Stimulated activated CD4-positive, alpha-beta T cell treated with anti-CD3 and anti-CD28 coated beads, Interleukin-12 subunit alpha, Interleukin-12 subunit beta, amount 100 ng/mL, for 48 hours (primary cell): ENCODE data around the gene ANKS1B.
"Not testable (repeated sequence)": the region's sequence is repeated elsewhere in the genome, so short reads cannot be mapped to it uniquely, and the experiment has no call there.

ENCODE experiments used
- DNase-seq, 3 donors: peaks; one replicate each; pipeline ENCODE4 v3.0.0-alpha.2; 2020; ENCODE audit warnings: low read depth in 2 of 3, low spot score in 1 of 3

ANKS1B gene

GRCh38 chr12:99388671-99389195 lies 596.0 kb downstream of the ANKS1B start:
- DNase-seq, result no peak

- no peak for DNase-seq
Measured at GRCh38 chr12:99387661-99388060, 597.1 kb downstream of the ANKS1B start.

GRCh38 chr12:99386907-99387306 lies 597.8 kb downstream of the ANKS1B start:
- DNase-seq, result no peak

GRCh38 chr12:99383258-99383657 lies 601.5 kb downstream of the ANKS1B start:
- no peak for DNase-seq

GRCh38 chr12:99381992-99382391 lies 602.7 kb downstream of the ANKS1B start:
- no peak for DNase-seq

- DNase-seq, result no peak
Measured at GRCh38 chr12:99380701-99381100, 604.0 kb downstream of the ANKS1B start.

GRCh38 chr12:99374023-99374422 lies 610.7 kb downstream of the ANKS1B start:
- DNase-seq, result no peak

GRCh38 chr12:99372257-99372920 lies 612.3 kb downstream of the ANKS1B start:
- no peak for DNase-seq

- no peak for DNase-seq
Measured at GRCh38 chr12:99370421-99371138, 614.2 kb downstream of the ANKS1B start.

GRCh38 chr12:99367181-99367580 lies 617.6 kb downstream of the ANKS1B start:
- no peak for DNase-seq

GRCh38 chr12:99352269-99352668 lies 632.5 kb downstream of the ANKS1B start:
- DNase-seq, result no peak

- no peak for DNase-seq
Measured at GRCh38 chr12:99343960-99344359, 640.8 kb downstream of the ANKS1B start.

- no peak for DNase-seq
Measured at GRCh38 chr12:99339663-99340062, 645.1 kb downstream of the ANKS1B start.

GRCh38 chr12:99334285-99335056 lies 650.3 kb downstream of the ANKS1B start:
- DNase-seq, result no peak

- no peak for DNase-seq
Measured at GRCh38 chr12:99332936-99333591, 651.7 kb downstream of the ANKS1B start.

GRCh38 chr12:99330216-99330615 lies 654.5 kb downstream of the ANKS1B start:
- DNase-seq, result no peak

- DNase-seq, result not testable (repeated sequence)
Measured at GRCh38 chr12:99321210-99321609, 663.5 kb downstream of the ANKS1B start.

GRCh38 chr12:99311373-99311772 lies 673.4 kb downstream of the ANKS1B start:
- DNase-seq, result no peak

- no peak for DNase-seq
Measured at GRCh38 chr12:99309812-99310211, 674.9 kb downstream of the ANKS1B start.

GRCh38 chr12:99302874-99303273 lies 681.9 kb downstream of the ANKS1B start:
- no peak for DNase-seq

GRCh38 chr12:99287136-99287535 lies 697.6 kb downstream of the ANKS1B start:
- no peak for DNase-seq
